GM11168 (cell line): Measurements from ENCODE around the gene ERCC6L.

ENCODE experiments used
- in situ Hi-C: fragments of 300-500 bp; cut with MboI; formaldehyde crosslinking; loops from one replicate; pipeline ENCODE4 v1.12.0; 2022; ENCODE audit warnings: low sequenced_read_pairs; ENCODE audit not compliant: unreplicated experiment

The ERCC6L gene, protein sequence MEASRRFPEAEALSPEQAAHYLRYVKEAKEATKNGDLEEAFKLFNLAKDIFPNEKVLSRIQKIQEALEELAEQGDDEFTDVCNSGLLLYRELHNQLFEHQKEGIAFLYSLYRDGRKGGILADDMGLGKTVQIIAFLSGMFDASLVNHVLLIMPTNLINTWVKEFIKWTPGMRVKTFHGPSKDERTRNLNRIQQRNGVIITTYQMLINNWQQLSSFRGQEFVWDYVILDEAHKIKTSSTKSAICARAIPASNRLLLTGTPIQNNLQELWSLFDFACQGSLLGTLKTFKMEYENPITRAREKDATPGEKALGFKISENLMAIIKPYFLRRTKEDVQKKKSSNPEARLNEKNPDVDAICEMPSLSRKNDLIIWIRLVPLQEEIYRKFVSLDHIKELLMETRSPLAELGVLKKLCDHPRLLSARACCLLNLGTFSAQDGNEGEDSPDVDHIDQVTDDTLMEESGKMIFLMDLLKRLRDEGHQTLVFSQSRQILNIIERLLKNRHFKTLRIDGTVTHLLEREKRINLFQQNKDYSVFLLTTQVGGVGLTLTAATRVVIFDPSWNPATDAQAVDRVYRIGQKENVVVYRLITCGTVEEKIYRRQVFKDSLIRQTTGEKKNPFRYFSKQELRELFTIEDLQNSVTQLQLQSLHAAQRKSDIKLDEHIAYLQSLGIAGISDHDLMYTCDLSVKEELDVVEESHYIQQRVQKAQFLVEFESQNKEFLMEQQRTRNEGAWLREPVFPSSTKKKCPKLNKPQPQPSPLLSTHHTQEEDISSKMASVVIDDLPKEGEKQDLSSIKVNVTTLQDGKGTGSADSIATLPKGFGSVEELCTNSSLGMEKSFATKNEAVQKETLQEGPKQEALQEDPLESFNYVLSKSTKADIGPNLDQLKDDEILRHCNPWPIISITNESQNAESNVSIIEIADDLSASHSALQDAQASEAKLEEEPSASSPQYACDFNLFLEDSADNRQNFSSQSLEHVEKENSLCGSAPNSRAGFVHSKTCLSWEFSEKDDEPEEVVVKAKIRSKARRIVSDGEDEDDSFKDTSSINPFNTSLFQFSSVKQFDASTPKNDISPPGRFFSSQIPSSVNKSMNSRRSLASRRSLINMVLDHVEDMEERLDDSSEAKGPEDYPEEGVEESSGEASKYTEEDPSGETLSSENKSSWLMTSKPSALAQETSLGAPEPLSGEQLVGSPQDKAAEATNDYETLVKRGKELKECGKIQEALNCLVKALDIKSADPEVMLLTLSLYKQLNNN

DNA sequence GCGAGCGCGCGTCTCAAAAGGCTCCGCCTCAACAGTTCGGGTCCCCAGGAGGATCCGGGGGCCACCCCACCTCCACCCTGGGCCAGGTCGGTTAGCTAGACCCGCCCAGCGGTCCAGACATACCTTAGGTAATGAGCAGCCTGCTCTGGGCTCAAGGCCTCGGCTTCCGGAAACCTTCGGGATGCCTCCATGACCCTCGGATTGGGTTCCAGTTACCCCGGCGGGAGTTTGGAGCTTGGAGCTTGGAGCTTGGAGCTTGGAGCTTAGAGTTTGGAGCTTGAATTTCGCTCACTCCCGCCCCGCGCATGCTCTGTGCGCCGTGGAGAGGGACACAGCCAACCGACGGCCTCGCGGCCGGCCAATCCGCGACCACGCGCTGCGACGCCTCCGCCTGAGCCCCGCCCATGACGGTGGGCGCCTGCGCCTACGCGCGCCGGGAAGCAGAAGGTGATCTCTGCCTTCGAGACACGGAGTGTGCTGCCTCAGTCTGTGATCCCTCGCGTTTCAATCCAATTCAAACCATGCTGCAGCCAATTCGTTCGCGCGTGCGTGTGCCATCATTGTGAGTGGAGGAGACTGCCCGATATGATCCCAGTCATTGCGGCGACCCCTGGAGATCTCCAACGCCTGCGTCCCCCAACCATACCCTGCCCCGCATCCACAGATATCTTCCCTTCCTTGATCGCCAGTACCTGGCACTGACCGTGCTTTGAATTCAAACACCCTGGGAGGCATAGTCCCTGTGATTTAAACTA, at the start of gene ERCC6L:
Gene ERCC6L (minus strand): TSS at position 307 of the 755 bp plus-strand sequence. CDS start 116 bp downstream, at position 191.
- in situ Hi-C loops = no loop called here

- in situ Hi-C loops = no loop called here
Observed at GRCh38 chrX:72282302-72282701, 43.5 kb upstream of the ERCC6L start.

DNA sequence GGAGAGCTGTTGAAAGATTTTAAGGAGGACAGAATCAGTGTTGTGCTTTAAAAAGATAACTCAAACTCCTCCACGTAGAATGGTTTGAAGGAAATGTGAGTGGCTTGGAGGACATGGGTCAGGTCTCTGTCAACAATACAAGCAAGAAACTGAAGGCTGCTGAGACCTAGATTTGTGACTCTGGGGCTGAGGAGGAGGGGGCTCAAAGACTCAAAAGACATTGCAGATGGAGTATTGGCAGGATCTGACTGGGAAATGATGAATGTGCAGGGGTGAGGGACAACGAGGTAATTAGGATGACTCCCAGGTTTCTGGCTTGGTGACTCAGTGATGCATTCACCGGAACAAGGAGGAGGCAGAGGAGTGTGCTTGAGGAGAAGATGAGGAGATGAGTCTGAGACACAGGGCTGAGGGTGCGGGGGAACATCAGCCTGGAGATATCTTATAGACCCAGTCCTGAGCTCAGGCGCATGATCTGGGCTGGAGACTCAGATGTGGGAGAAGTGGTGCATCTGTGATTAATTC, 41.6 kb upstream of the ERCC6L start:
- in situ Hi-C loops = no loop called here

GRCh38 chrX:72276478-72276953, 37.7 kb upstream of the ERCC6L start:
- in situ Hi-C loops = no loop called here

DNA sequence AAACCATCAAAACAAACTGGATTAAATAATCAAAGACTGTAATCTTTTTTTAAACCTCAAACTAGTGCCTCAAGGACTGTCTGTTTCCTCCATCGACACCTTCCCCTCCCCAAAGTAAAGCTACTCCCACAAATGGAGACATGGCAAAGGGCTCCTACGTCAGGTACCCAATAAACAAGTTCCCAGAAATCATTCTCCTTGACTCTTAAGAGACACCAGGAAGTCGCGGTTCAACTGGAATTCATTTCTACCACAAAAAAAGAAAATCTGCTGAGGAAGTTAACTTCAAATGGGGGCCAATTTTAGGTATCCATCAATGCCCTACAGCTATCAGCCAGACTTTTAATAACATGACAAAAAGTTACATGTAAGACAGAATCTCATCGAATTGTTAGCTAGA, 35.7 kb upstream of the ERCC6L start:
- in situ Hi-C loops = no loop called here

GRCh38 chrX:72273718-72274117, 34.9 kb upstream of the ERCC6L start:
- in situ Hi-C loops = no loop called here

GRCh38 chrX:72272868-72273267, 34.0 kb upstream of the ERCC6L start:
- in situ Hi-C loops = no loop called here

- in situ Hi-C loops = no loop called here
Observed at GRCh38 chrX:72271812-72272211, 33.0 kb upstream of the ERCC6L start.

- in situ Hi-C loops = no loop called here
Observed at GRCh38 chrX:72271091-72271788, 32.4 kb upstream of the ERCC6L start.

- in situ Hi-C loops = no loop called here
Observed at GRCh38 chrX:72270316-72270866, 31.6 kb upstream of the ERCC6L start.

DNA sequence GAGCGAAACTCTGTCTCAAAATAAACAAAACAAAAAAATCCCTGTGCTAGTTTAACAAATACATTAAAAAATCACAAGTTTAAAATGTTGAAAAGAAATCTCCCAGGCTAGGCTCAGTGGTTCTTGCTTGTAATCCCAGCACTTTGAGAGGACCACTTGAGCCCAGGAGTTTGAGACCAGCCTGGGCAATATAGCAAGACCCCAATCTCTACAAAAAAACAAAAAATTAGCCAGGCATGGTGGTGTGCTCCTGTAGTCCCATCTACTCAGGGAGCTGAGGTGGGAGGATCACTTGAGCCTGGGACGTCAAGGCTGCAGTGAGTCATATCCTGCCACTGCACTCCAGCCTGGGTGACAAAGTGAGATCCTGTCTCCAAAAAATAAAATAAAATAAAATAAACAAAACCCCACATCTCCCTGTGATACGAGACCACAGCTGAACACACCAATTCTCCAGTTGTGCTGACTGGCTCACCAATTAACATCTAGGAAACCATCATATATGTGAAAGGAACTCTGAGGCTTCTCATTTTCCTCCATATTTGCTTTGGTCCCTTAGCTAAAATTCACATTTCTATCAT, 30.9 kb upstream of the ERCC6L start:
- in situ Hi-C loops = no loop called here

GRCh38 chrX:72268597-72269365, 30.0 kb upstream of the ERCC6L start:
- in situ Hi-C loops = no loop called here

GRCh38 chrX:72265263-72265662, 26.4 kb upstream of the ERCC6L start:
- in situ Hi-C loops = no loop called here

GRCh38 chrX:72262077-72262476, 23.2 kb upstream of the ERCC6L start:
- in situ Hi-C loops = no loop called here

DNA sequence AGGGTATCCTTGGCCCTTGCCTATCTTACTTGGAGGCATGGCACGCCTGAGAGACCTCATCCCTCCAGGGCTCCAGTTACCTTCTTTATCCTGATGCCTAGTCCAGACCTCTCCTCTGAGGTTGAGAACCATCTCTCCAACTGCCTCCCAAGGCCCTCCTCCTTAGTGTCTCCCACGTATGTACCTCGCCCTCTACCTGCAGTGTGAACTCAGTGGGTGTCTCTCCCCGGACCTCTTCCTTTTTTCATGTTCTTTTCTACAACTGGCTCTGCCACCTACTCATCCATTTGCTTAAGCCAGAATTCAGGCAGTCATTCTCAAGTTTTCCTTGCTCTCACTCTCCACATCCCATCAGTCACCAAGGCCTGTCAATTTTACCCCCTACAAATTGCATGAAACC, 21.6 kb upstream of the ERCC6L start:
- in situ Hi-C loops = no loop called here

- in situ Hi-C loops = no loop called here
Observed at GRCh38 chrX:72258174-72258573, 19.3 kb upstream of the ERCC6L start.

GRCh38 chrX:72255864-72256263, 17.0 kb upstream of the ERCC6L start:
- in situ Hi-C loops = no loop called here
